HCT116 (cell line): ENCODE data around the gene DIP2C. TPM values are rescaled to one million over a fixed set of nuclear protein-coding genes. Genes with fewer than 3 reads are reported as not detected.

Experiments
- ATAC-seq: fragments of 200-7000 bp; cut with Tn5 transposase; 2 replicates; pipeline ENCODE4 v1.9.1; 2020; ENCODE audit warnings: mild to moderate bottlenecking, moderate library complexity
- BruUV-seq: library from RNA; stranded (reverse); fragments of 400-500 nt; replicated peaks from 2 replicates; lab custom pipeline; 2021; lab: Mats Ljungman, UMichigan
- CTCF ChIA-PET: fragments of 300-600 bp; sonication (Branson Sonifier 250); formaldehyde crosslinking; loops from one replicate; lab custom pipeline; 2021; ENCODE audit warnings: antibody characterized with exemption; lab: Charles Lee
- POLR2A ChIA-PET: fragments of 300-600, 350-600 bp; sonication (Branson Sonifier 250); formaldehyde crosslinking; loops from one replicate; lab custom pipeline; 2021; ENCODE audit warnings: antibody characterized with exemption; lab: Charles Lee
- RAD21 ChIA-PET, 2 experiments: fragments of 300-600 bp; sonication (Branson Sonifier 250); formaldehyde crosslinking; loops; one replicate each; lab custom pipeline; 2023; ENCODE audit warnings: low total read pairs in 2 of 2; ENCODE audit not compliant: uncharacterized antibody in 2 of 2, unreplicated experiment in 2 of 2, low non-redundant PET in 1 of 2; lab: Charles Lee
- DNase-seq: peaks from one replicate; pipeline ENCODE4 v3.0.0-alpha.2; 2010; ENCODE audit warnings: low read depth, low spot score
- H2AFZ ChIP-seq: fragments of 200-600 bp; shearing (Covaris generic), sonication (generic); 2 replicates; pipeline ENCODE4 v1.6.1; 2017; ENCODE audit warnings: low read depth, mixed run types, mixed read lengths, antibody characterized with exemption, low read length; ENCODE audit not compliant: poor library complexity, severe bottlenecking
- H3K27ac ChIP-seq: 2 replicates; pipeline ENCODE4 v1.5.1; 2012; ENCODE audit warnings: low read depth, low read length
- H3K27me3 ChIP-seq: fragments of 200-600 bp; sonication (generic); 2 replicates; pipeline ENCODE4 v1.6.1; 2016; ENCODE audit warnings: mixed run types, low read length, mixed read lengths; ENCODE audit not compliant: insufficient read depth
- H3K36me3 ChIP-seq, 2 experiments: fragments of 200-500 bp in 1 of 2; fragments of 200-600 bp in 1 of 2; sonication (Bioruptor generic) in 1 of 2; sonication (generic) in 1 of 2; 2 replicates each; pipeline versions ENCODE4 v1.5.1 to v1.6.1; 2014 to 2016; ENCODE audit warnings: low read length in 2 of 2, inconsistent platforms in 1 of 2, mixed read lengths in 1 of 2, mixed run types in 1 of 2; ENCODE audit not compliant: insufficient read depth in 2 of 2, control insufficient read depth in 1 of 2
- H3K4me1 ChIP-seq, 2 experiments: fragments of 200-600 bp in 1 of 2; sonication (generic) in 1 of 2; 2 replicates each; pipeline versions ENCODE4 v1.5.1 to v1.6.1; 2012 to 2017; ENCODE audit warnings: low read length in 2 of 2, inconsistent platforms in 1 of 2, mild to moderate bottlenecking in 1 of 2, mixed read lengths in 1 of 2, mixed run types in 1 of 2, moderate library complexity in 1 of 2; ENCODE audit not compliant: insufficient read depth in 2 of 2, control insufficient read depth in 1 of 2
- H3K4me2 ChIP-seq: fragments of 200-600 bp; sonication (generic); 2 replicates; pipeline ENCODE4 v1.6.1; 2017; ENCODE audit warnings: mixed run types, low read length, mixed read lengths
- H3K4me3 ChIP-seq, 2 experiments: fragments of 200-600 bp in 1 of 2; sonication (generic) in 1 of 2; replicated peaks in 1 of 2; 2 replicates each; pipeline ENCODE4 v1.5.1; 2011 to 2016; ENCODE audit warnings: low read length in 2 of 2, control low read depth in 1 of 2, low read depth in 1 of 2, mild to moderate bottlenecking in 1 of 2, mixed read lengths in 1 of 2, mixed run types in 1 of 2
- H3K79me2 ChIP-seq: fragments of 200-600 bp; sonication (generic); 2 replicates; pipeline ENCODE4 v1.6.1; 2017; ENCODE audit warnings: mild to moderate bottlenecking, mixed run types, low read length, moderate library complexity, mixed read lengths; ENCODE audit not compliant: insufficient read depth
- H3K9ac ChIP-seq: fragments of 200-600 bp; sonication (generic); 2 replicates; pipeline ENCODE4 v1.6.1; 2016; ENCODE audit warnings: low read length, mixed read lengths
- H3K9me2 ChIP-seq: fragments of 200-600 bp; sonication (generic), shearing (Covaris generic); 2 replicates; pipeline ENCODE4 v1.6.1; 2017; ENCODE audit warnings: mixed run types, mild to moderate bottlenecking, moderate library complexity; ENCODE audit not compliant: insufficient read depth
- H3K9me3 ChIP-seq, 2 experiments: fragments of 200-500 bp in 1 of 2; fragments of 200-600 bp in 1 of 2; sonication (Bioruptor generic) in 1 of 2; sonication (generic) in 1 of 2; 2 replicates each; pipeline ENCODE4 v1.6.1; 2014 to 2017; ENCODE audit warnings: low read length in 2 of 2, mixed read lengths in 2 of 2, inconsistent platforms in 1 of 2, low read depth in 1 of 2, mild to moderate bottlenecking in 1 of 2, mixed run types in 1 of 2, moderate library complexity in 1 of 2; ENCODE audit not compliant: control insufficient read depth in 1 of 2, insufficient read depth in 1 of 2
- H4K20me1 ChIP-seq: fragments of 200-600 bp; sonication (generic), shearing (Covaris generic); 2 replicates; pipeline ENCODE4 v1.6.1; 2017; ENCODE audit warnings: mixed run types, mild to moderate bottlenecking, moderate library complexity; ENCODE audit not compliant: insufficient read depth
- POLR2A ChIP-seq: IDR thresholded peaks from 2 replicates; pipeline ENCODE4 v1.7.0; 2011; ENCODE audit warnings: borderline replicate concordance; ENCODE audit not compliant: insufficient read depth, insufficient read length; ENCODE audit errors: extremely low read depth
- REST ChIP-seq: IDR thresholded peaks from 2 replicates; pipeline ENCODE4 v1.6.1; 2012; ENCODE audit warnings: low read depth
- SIN3A ChIP-seq: IDR thresholded peaks from 2 replicates; pipeline ENCODE4 v1.6.1; 2012; ENCODE audit warnings: low read depth
- SP1 ChIP-seq: IDR thresholded peaks from 2 replicates; pipeline ENCODE4 v1.6.1; 2012; ENCODE audit warnings: low read depth
- YY1 ChIP-seq: IDR thresholded peaks from 2 replicates; pipeline ENCODE4 v1.6.1; 2011; ENCODE audit warnings: low read length, low read depth, moderate library complexity, mild to moderate bottlenecking; ENCODE audit not compliant: insufficient replicate concordance; ENCODE audit errors: extremely low read depth
- intact Hi-C: fragments of 100-400 bp; cut with micrococcal nuclease; formaldehyde crosslinking; loops from 2 replicates; pipeline ENCODE4 v1.10.0; 2022
- total RNA-seq: library from RNA; stranded (reverse); gene quantifications from one replicate; pipeline ENCODE4 v1.2.1, GENCODE V29; 2021; ENCODE audit not compliant: unreplicated experiment
- TF ChIP-seq, protein P1 (sequence below), 3 experiments: fragments of 200-600 bp in 1 of 3; sonication (generic) in 1 of 3; IDR thresholded peaks in 2 of 3; conservative IDR thresholded peaks in 1 of 3; 2 replicates each; pipeline ENCODE4 v1.5.1; 2012 to 2017; ENCODE audit warnings: low read depth in 2 of 3, low read length in 2 of 3, antibody characterized with exemption in 1 of 3, borderline replicate concordance in 1 of 3, control low read depth in 1 of 3, mild to moderate bottlenecking in 1 of 3, mixed read lengths in 1 of 3, mixed run types in 1 of 3, moderate library complexity in 1 of 3; ENCODE audit not compliant: insufficient read depth in 1 of 3

DIP2C gene
- total RNA-seq, 1 experiment from 2014 or later, result 15.4 TPM

DNA sequence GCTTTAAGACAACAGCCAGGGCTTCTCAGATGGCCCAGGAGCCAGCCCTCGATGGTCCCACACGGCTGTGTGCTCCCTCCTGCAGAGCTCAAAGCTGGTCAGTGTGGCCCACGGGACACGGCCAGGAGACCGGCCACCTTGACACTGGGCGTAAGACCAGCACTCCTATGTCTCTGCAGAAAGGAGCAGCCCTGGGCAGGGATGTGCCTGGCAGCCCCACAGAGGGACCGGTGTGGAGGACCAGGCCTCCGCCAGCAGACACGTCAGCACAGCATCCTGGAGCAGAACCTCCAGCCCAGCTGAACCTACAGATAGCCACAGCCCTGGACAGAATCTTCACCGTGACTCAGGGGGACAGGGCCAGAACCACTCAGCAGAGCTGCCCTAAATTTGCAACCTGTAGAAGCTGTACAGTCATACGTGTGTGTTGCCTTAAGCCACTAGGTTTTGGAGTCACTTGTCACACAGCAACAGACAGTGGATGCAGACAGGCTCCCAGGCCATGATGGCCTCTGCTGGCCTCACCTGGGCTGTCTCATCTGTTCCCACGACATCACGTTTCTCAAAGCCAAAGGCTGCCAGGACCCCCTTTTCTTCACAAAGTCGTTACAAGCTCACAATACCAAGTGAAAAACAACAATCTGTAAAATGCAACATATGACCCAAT lies 132.4 kb downstream of the DIP2C start:
- ChIA-PET POLR2A (no interaction called here), CTCF (no interaction called here), RAD21 (no interaction called here)
- no peak for DNase-seq
- no TSS peak for BruUV-seq
- no peaks in the 10 kb centered on the region for H3K36me3 ChIP-seq
- H2AFZ ChIP-seq, result no peak overlapping the region
- no peaks in the 10 kb centered on the region for H3K79me2 ChIP-seq
- intact Hi-C loops, result no loop called here
- H3K27ac ChIP-seq, result no peak overlapping the region
- ATAC-seq, result peak; percentile 13; the same call in 1 of the 2 replicates
- H3K9me2 ChIP-seq, result no peaks in the 10 kb centered on the region
- H3K9ac ChIP-seq, result no peak overlapping the region
- H3K27me3 ChIP-seq, result no peaks in the 10 kb centered on the region
- peaks cover 0 to 3% of the 10 kb centered on the region in 2 experiments; a peak in 1 of 4 replicates for H3K4me1 ChIP-seq
- no peaks in the 10 kb centered on the region for H3K9me3 ChIP-seq
- no peak overlapping the region for H3K4me2 ChIP-seq
- TF ChIP-seq, protein P1, sequence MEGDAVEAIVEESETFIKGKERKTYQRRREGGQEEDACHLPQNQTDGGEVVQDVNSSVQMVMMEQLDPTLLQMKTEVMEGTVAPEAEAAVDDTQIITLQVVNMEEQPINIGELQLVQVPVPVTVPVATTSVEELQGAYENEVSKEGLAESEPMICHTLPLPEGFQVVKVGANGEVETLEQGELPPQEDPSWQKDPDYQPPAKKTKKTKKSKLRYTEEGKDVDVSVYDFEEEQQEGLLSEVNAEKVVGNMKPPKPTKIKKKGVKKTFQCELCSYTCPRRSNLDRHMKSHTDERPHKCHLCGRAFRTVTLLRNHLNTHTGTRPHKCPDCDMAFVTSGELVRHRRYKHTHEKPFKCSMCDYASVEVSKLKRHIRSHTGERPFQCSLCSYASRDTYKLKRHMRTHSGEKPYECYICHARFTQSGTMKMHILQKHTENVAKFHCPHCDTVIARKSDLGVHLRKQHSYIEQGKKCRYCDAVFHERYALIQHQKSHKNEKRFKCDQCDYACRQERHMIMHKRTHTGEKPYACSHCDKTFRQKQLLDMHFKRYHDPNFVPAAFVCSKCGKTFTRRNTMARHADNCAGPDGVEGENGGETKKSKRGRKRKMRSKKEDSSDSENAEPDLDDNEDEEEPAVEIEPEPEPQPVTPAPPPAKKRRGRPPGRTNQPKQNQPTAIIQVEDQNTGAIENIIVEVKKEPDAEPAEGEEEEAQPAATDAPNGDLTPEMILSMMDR (IDR thresholded peaks at IDR 0.05 in 2 of 3, conservative IDR thresholded peaks at IDR 0.05 in 1 of 3; ENCODE audit: borderline replicate concordance in 1 of 3, insufficient read depth in 1 of 3, low read depth in 2 of 3, low read length in 2 of 3), result no peak
- no peak for TF ChIP-seq POLR2A
- no peak for TF ChIP-seq SIN3A
- no peak for TF ChIP-seq REST
- no peak for TF ChIP-seq SP1
- no peak for TF ChIP-seq YY1
- no peaks in the 10 kb centered on the region for H4K20me1 ChIP-seq
- no peak overlapping the region for H3K4me3 ChIP-seq
